CD4-positive, alpha-beta T cell treated with Interleukin-12 subunit alpha and Interleukin-12 subunit beta, for 1 hour (primary cell): ENCODE results near the gene CTCF.

Experiments
- DNase-seq: peaks from one replicate; pipeline ENCODE4 v3.0.0-alpha.2; 2020

CTCF gene

GRCh38 chr16:67667453-67667816, 105.1 kb downstream of the CTCF start:
- DNase-seq: no peak

DNA sequence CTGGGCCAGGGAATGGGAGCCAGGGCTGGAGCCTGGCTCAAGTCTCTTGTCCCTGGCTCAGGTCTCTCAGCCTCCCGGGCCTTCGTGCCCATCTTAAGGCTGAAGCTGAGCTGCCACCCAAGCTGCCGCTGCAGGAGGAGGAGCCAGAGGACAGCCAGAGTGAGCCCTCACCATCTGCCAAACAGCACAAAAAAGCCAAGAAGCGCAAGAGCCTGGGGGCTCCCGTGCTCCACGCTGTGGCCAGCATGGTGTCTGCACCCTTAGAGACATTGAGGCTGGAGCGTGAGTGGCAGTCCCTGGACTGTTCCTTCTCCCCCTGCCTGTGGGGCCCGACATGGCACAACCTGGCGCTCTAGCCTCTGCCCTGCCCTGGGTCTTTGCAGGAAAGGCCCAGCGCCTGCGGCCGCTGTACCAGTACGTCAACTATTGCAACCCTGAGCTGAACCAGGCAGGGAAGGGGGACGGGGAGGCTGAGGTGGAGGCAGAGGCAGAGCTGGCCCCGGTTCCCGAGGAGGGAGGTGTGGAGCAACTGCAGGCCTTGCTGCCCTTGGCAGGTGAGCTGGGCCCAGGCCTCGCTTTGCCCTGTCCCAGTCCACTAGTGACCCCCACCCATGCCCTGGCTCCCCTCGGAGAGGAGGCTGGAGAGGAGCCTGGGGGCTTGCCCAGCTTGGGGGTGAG, 105.6 kb downstream of the CTCF start:
- DNase-seq: peak; percentile 86

DNA sequence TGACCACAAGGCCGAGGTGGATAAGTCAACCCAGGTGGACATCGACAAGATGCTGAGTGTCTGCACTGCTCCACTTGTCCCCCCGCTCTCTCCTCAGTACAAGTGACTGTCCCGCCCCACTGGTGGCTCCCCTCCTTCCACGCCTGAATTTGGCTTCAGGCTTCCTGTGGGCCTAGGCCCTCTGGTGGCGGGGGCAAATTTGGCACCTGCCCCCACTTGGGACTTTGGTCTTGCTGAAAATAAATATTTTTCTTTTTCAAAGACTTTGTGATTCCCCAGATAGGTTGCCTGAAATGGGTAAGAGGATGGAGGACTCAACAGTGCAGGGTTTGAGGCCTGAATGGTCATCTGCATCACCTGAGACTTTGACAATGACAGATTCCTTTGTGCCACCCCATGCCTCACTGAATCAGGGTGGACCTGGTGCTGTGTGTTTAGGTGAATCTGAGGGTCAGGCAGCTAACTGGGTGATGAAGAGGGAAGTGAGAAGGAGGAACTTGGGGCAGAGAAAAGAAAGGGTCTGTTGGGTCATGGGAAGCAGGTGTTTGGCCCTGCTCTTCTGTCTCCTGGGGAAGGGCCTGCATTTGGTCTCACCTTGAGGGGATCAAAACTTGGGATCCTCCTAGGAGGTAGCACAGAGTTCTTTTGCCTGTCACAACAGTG, 106.3 kb downstream of the CTCF start:
- peak; percentile 36 for DNase-seq

DNA sequence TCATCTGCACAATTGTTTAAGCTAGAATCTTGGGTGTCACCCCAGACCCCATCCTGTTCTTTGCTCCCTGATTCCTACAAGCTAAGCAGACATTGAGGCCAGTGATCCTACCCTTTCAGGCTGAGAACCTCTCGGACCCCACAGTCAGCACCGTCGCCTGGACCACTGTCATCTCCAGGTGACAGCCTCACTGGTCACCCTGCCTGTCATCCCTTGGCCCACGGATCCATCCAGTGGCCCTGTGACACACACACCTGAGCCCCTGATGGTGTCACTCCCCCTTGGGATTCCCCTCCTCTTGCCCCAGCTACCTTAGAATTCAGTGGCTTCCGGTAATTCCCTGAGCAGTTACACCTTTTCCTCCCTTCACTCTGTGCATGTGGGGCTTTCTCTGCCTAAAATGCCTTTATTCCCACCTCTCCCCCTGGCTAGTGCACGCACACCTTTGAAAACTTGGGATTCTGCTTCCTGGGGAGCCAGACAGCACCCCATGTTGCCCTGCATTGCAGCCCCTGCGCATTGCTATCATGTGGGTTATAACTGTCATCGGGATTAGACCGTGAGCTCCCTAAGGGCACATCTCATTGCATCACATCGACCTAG, 107.3 kb downstream of the CTCF start:
- no peak for DNase-seq

- no peak for DNase-seq
Measured at GRCh38 chr16:67672306-67672705, 110.0 kb downstream of the CTCF start.

GRCh38 chr16:67672739-67673662, 110.7 kb downstream of the CTCF start:
- peak; percentile 60 for DNase-seq

DNA sequence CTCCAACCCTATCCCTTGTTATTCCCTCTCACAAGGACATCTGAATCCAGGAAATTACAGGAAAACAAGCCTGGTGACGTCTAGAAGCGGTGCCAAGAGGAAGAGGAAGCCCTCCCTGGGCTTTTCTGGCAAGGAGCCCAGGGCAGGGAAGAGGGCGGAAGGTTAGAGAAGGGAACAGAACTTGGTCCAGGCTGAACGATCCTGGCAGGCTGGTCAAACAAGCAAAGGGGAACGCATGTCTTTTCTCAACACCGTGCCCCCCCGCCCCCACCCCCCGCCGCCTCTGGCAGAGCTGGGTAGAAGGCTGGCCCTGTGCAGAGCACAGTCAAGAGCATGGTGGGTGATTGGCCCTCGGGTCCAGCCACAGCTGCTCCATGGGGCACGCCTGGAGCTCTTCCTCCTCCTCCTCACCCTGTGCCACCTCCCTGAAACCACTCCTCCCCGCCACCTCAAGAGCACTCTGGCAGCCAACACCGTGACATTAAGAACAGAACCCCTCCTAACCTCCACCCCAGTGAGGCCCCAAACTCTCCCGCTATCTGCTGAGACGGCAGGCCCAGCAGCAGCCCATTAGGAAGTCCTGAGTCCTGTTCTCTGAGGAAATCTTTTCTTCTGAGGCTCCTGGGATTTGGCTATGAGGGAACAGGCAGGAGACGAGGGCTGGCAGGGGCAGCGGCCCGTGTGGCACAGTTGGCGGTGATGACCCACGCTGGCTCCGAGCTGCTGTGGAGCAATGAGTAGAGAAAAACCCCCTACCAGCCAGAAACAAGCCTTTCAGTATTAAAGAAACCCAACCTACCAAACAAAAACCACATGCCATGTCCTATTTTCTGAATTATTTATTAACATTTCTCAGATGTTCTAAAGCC, 111.6 kb downstream of the CTCF start:
- DNase-seq: no peak

GRCh38 chr16:67674851-67675578, 112.7 kb downstream of the CTCF start:
- DNase-seq: no peak

- DNase-seq: no peak
Measured at GRCh38 chr16:67675579-67675935, 113.2 kb downstream of the CTCF start.

DNA sequence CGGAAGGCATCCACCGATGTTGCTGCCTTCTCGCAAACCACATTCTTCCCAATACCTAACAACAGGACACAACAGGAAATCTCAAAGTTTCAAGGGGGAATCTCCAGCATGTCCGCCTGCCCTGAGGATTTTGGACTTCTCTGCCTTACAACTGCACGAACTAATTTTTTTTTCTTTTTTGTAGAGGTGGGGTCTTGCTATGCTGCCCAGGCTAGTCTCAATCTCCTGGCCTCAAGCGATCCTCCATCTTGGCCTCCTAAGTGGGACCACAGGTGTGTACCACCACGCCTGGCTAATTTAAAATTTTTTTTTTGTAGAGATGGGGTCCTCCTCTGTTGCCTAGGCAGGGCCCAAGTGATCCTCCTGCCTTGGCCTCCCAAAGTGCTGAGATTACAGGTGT, 113.7 kb downstream of the CTCF start:
- DNase-seq: no peak

DNA sequence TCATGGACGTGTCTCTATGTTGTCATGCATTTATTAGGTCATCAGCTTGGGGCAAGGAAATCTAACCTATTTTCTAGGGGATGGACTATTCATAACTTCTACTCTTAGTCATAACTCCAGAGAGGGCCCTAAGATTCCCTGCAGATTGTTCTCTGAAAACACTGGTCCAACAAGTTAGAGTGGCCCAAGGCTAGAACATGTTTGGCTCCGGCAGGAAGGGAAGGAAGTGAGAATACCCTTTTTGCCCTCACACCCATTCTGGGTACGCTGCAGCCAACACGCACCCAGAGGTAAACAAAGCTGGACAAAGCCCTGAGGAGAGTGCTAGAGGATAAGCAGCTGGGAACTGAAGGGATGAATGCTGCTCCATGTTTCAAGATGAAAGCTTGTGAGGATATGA, 114.2 kb downstream of the CTCF start:
- DNase-seq: no peak

GRCh38 chr16:67676939-67677338, 114.6 kb downstream of the CTCF start:
- DNase-seq: no peak

GRCh38 chr16:67677712-67678111, 115.4 kb downstream of the CTCF start:
- DNase-seq: no peak

DNA sequence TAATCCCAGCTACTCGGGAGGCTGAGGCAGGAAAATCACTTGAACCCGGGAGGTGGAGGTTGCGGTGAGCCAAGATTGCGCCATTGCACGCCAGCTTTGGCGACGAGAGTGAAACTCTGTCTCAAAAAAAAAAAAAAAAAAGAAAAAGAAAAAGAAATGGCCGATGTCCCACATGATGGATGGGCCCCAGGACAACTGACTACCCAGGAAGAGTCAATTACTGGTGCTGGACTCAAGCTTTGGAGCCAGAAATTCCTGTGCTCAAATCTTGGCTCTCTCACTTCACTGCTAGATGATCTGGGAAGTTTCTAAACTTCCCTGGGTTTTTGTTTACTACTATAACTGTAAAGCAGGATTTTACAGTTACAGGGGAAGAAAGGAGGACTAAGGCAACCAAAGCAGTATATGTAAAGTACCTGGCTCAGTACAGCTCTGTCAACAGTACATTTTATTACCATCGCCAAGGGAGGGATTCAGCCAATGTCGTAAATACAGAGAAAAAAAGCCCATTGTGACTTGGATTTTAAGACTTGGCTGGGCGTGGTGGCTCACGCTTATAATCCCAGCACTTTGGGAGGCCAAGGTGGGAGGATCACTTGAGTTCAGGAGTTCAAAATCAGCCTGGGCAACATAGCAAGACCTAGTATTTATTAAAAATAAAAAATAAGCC, 116.2 kb downstream of the CTCF start:
- DNase-seq: no peak

GRCh38 chr16:67679935-67680897, 117.9 kb downstream of the CTCF start:
- no peak for DNase-seq

DNA sequence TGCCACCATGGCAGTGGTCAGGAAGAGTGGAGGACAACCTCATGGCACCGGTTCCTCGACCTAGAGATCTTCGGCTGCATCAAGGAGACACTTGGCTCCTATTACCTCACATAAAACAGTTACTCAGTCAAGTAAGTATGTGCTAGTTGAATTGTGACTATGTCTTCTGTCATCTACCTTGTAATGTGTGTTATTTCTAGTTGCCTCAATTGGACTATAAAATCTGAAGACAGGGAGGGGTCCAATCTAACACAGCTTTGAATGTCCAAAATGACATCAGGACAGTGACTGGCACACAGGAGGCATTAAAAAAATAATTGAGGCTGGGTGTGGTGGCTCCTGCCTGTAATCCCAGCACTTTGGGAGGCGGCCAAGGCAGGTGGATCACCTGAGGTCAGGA, 121.4 kb downstream of the CTCF start:
- no peak for DNase-seq

DNA sequence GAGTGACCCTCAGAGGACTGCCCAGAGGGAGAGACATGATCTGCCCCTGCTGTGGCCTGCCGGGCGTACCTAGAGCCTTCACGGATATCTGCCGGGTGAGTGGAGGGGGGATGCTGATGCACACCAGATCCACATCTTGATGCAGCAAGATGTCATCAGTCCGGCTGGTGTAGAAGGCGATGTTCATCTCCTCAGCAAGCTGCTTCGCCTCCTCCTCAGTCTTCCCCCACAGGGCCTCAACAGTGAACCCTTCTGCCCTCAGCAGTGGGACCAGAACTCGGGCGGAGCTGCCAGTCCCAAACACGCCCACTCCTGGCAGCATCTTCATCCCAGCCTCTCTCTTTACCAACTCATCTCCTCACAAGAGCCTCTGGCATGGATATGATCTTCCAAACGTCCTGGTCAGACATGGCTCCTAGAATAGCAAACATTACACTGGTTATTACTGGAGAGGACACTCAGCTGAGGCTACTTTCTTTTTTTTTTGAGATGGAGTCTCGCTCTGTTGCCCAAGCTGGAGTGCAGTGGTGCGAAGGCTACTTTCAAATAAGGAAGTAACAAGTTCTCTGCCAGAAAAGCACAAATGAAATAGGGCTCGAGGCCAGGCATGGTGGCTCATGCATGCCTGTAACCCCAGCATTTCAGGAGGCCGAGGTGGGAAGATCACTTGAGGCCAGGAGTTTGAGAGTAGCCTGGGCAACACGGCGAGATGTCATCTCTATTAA, 123.2 kb downstream of the CTCF start:
- DNase-seq: no peak
